GM23338 (cell line): ENCODE measurements around the gene ST6GALNAC1. TPM values are rescaled to one million over a fixed set of nuclear protein-coding genes. Genes with fewer than 3 reads are reported as not detected.

Source experiments
- ATAC-seq: fragments of 200-7000 bp; cut with Tn5 transposase; 3 replicates; pipeline ENCODE4 v1.9.1; 2020
- DNase-seq: peaks from one replicate; pipeline ENCODE4 v3.0.0-alpha.2; 2015; ENCODE audit warnings: low spot score
- H2AFZ ChIP-seq: fragments of 200-600 bp; sonication (generic); 2 replicates; pipeline ENCODE4 v1.8.0; 2016; ENCODE audit warnings: antibody characterized with exemption, mild to moderate bottlenecking, moderate library complexity
- H3F3A ChIP-seq: fragments of 200-600 bp; sonication (generic); replicated peaks from 2 replicates; pipeline ENCODE4 v1.8.0; 2017; ENCODE audit warnings: antibody characterized with exemption, mixed run types, low read depth
- H3K27ac ChIP-seq: fragments of 200-600 bp; sonication (generic); 2 replicates; pipeline ENCODE4 v1.6.1; 2016; ENCODE audit warnings: low read depth
- H3K27me3 ChIP-seq: fragments of 200-600 bp; sonication (generic); 2 replicates; pipeline ENCODE4 v1.8.0; 2016; ENCODE audit warnings: mild to moderate bottlenecking, mixed run types, moderate library complexity; ENCODE audit not compliant: insufficient read depth
- H3K36me3 ChIP-seq: fragments of 200-600 bp; sonication (generic); 2 replicates; pipeline ENCODE4 v1.8.0; 2016; ENCODE audit warnings: mild to moderate bottlenecking; ENCODE audit not compliant: insufficient read depth
- H3K4me1 ChIP-seq: fragments of 200-600 bp; sonication (generic); 2 replicates; pipeline ENCODE4 v1.8.0; 2016; ENCODE audit warnings: mild to moderate bottlenecking, moderate library complexity; ENCODE audit not compliant: insufficient read depth
- H3K4me2 ChIP-seq: fragments of 200-600 bp; sonication (generic); 2 replicates; pipeline ENCODE4 v1.7.1; 2017; ENCODE audit warnings: mixed run types
- H3K4me3 ChIP-seq: fragments of 200-600 bp; sonication (generic); 2 replicates; pipeline ENCODE4 v1.6.1; 2016; ENCODE audit warnings: mixed run types
- H3K79me2 ChIP-seq: fragments of 200-600 bp; sonication (generic); replicated peaks from 2 replicates; pipeline ENCODE4 v1.8.0; 2017; ENCODE audit warnings: mild to moderate bottlenecking; ENCODE audit not compliant: insufficient read depth
- H3K9me2 ChIP-seq: fragments of 200-600 bp; sonication (generic); 2 replicates; pipeline ENCODE4 v1.8.0; 2017; ENCODE audit not compliant: insufficient read depth
- H4K20me1 ChIP-seq: fragments of 200-600 bp; sonication (generic); replicated peaks from 2 replicates; pipeline ENCODE4 v1.8.0; 2017; ENCODE audit warnings: mild to moderate bottlenecking; ENCODE audit not compliant: insufficient read depth
- H3K27ac Mint-ChIP-seq: 2 replicates; pipeline ENCODE4 v1.8.0; 2020; ENCODE audit warnings: inconsistent platforms, mild to moderate bottlenecking, moderate library complexity, mixed read lengths
- H3K27me3 Mint-ChIP-seq: 3 replicates; pipeline ENCODE4 v1.8.0; 2022; ENCODE audit warnings: low read depth, mild to moderate bottlenecking, moderate library complexity, mixed read lengths, inconsistent platforms; ENCODE audit not compliant: insufficient read depth, poor library complexity
- H3K36me3 Mint-ChIP-seq: 3 replicates; pipeline ENCODE4 v1.8.0; 2021; ENCODE audit warnings: low read depth, mild to moderate bottlenecking, inconsistent platforms, moderate library complexity, mixed read lengths
- H3K4me1 Mint-ChIP-seq: 3 replicates; pipeline ENCODE4 v1.8.0; 2020; ENCODE audit warnings: mild to moderate bottlenecking, inconsistent platforms, mixed read lengths
- H3K4me3 Mint-ChIP-seq: 3 replicates; pipeline ENCODE4 v1.8.0; 2021; ENCODE audit warnings: moderate library complexity, mild to moderate bottlenecking, inconsistent platforms, mixed read lengths
- H3K9me3 Mint-ChIP-seq: 3 replicates; pipeline ENCODE4 v1.8.0; 2020; ENCODE audit warnings: moderate library complexity, mild to moderate bottlenecking, inconsistent platforms, mixed read lengths
- NANOG ChIP-seq: IDR thresholded peaks from 2 replicates; pipeline ENCODE4 v1.6.1; 2016; ENCODE audit warnings: antibody characterized with exemption, borderline replicate concordance
- POLR2AphosphoS5 ChIP-seq: IDR thresholded peaks from 2 replicates; pipeline ENCODE4 v1.6.1; 2016; ENCODE audit warnings: antibody characterized with exemption, low read depth
- ZNF331 ChIP-seq: fragments of 250-450 bp; sonication (Bioruptor Pico); IDR thresholded peaks from 2 replicates; pipeline ENCODE4 v1.5.0; 2020; ENCODE audit warnings: low read depth, mild to moderate bottlenecking, moderate library complexity
- polyA plus RNA-seq: library from polyadenylated mRNA; unstranded; fragments of >200 nt; fragmentation: Nextera tagmentation; extraction: Ambion mirVana; gene quantifications from 2 replicates; pipeline ENCODE4 v1.2.1, GENCODE V29; 2016
- total RNA-seq: library from RNA; depleted of rRNA; stranded (reverse); fragments of >200 nt; shearing (Covaris generic); gene quantifications from 2 replicates; pipeline ENCODE4 v1.2.3, GENCODE V29; 2014
- TF ChIP-seq, protein P1 (sequence below): IDR thresholded peaks from one replicate; pipeline ENCODE4 v1.6.1; 2018; ENCODE audit warnings: antibody characterized with exemption; ENCODE audit not compliant: unreplicated experiment
- TF ChIP-seq, protein P2 (sequence below): fragments of 250-450 bp; sonication (Bioruptor Pico); IDR thresholded peaks from 2 replicates; pipeline ENCODE4 v1.5.0; 2020; ENCODE audit warnings: mild to moderate bottlenecking, moderate library complexity

The ST6GALNAC1 gene
- total and polyA plus RNA-seq, 2 experiments from 2014 or later, result not detected

DNA sequence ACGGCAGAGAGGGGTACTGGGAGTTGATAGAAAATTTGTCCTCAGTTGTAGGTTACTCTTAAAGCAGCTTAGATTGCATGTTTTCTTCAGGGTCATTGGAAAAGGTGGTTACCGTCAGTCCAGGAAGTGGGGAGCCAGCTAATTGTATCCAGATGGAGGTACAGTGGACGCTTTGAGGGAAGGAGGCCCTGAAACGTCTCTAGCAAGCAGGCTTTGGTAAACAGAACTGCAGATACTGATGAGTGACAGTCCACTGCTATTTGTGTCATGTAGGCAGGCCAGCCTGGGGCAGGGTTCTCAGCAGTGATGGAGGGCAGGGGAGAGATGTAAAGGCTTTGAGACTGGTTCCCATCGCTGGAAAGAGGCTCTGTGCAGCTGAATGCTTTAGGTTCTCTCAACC is 30.2 kb upstream of the ST6GALNAC1 start:
- Histone ChIP-seq H4K20me1 (no peaks in the 10 kb centered on the region), H3K4me1 (peaks cover 11% of the 10 kb centered on the region), H2AFZ (no peak overlapping the region), H3K4me2 (no peak overlapping the region), H3K27ac (no peak overlapping the region), H3K79me2 (no peaks in the 10 kb centered on the region), H3K4me3 (no peak overlapping the region), H3F3A (0 out of 2 replicates have a peak, but pooled peaks cover 12% of the 10 kb centered on the region), H3K36me3 (no peaks in the 10 kb centered on the region), H3K27me3 (no peaks in the 10 kb centered on the region), H3K9me2 (peaks cover 2% of the 10 kb centered on the region; the same call in 1 of the 2 replicates)
- H3K27me3 Mint-ChIP-seq, result peaks cover 10% of the 10 kb centered on the region
- ATAC-seq (no peak), DNase-seq (no peak)
- H3K4me3 Mint-ChIP-seq, result no peak overlapping the region
- no peaks in the 10 kb centered on the region for H3K9me3 Mint-ChIP-seq
- no peak overlapping the region for H3K27ac Mint-ChIP-seq
- peaks cover 14% of the 10 kb centered on the region for H3K4me1 Mint-ChIP-seq
- TF ChIP-seq, protein P1, sequence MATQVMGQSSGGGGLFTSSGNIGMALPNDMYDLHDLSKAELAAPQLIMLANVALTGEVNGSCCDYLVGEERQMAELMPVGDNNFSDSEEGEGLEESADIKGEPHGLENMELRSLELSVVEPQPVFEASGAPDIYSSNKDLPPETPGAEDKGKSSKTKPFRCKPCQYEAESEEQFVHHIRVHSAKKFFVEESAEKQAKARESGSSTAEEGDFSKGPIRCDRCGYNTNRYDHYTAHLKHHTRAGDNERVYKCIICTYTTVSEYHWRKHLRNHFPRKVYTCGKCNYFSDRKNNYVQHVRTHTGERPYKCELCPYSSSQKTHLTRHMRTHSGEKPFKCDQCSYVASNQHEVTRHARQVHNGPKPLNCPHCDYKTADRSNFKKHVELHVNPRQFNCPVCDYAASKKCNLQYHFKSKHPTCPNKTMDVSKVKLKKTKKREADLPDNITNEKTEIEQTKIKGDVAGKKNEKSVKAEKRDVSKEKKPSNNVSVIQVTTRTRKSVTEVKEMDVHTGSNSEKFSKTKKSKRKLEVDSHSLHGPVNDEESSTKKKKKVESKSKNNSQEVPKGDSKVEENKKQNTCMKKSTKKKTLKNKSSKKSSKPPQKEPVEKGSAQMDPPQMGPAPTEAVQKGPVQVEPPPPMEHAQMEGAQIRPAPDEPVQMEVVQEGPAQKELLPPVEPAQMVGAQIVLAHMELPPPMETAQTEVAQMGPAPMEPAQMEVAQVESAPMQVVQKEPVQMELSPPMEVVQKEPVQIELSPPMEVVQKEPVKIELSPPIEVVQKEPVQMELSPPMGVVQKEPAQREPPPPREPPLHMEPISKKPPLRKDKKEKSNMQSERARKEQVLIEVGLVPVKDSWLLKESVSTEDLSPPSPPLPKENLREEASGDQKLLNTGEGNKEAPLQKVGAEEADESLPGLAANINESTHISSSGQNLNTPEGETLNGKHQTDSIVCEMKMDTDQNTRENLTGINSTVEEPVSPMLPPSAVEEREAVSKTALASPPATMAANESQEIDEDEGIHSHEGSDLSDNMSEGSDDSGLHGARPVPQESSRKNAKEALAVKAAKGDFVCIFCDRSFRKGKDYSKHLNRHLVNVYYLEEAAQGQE, result no peak
- TF ChIP-seq, protein P2, sequence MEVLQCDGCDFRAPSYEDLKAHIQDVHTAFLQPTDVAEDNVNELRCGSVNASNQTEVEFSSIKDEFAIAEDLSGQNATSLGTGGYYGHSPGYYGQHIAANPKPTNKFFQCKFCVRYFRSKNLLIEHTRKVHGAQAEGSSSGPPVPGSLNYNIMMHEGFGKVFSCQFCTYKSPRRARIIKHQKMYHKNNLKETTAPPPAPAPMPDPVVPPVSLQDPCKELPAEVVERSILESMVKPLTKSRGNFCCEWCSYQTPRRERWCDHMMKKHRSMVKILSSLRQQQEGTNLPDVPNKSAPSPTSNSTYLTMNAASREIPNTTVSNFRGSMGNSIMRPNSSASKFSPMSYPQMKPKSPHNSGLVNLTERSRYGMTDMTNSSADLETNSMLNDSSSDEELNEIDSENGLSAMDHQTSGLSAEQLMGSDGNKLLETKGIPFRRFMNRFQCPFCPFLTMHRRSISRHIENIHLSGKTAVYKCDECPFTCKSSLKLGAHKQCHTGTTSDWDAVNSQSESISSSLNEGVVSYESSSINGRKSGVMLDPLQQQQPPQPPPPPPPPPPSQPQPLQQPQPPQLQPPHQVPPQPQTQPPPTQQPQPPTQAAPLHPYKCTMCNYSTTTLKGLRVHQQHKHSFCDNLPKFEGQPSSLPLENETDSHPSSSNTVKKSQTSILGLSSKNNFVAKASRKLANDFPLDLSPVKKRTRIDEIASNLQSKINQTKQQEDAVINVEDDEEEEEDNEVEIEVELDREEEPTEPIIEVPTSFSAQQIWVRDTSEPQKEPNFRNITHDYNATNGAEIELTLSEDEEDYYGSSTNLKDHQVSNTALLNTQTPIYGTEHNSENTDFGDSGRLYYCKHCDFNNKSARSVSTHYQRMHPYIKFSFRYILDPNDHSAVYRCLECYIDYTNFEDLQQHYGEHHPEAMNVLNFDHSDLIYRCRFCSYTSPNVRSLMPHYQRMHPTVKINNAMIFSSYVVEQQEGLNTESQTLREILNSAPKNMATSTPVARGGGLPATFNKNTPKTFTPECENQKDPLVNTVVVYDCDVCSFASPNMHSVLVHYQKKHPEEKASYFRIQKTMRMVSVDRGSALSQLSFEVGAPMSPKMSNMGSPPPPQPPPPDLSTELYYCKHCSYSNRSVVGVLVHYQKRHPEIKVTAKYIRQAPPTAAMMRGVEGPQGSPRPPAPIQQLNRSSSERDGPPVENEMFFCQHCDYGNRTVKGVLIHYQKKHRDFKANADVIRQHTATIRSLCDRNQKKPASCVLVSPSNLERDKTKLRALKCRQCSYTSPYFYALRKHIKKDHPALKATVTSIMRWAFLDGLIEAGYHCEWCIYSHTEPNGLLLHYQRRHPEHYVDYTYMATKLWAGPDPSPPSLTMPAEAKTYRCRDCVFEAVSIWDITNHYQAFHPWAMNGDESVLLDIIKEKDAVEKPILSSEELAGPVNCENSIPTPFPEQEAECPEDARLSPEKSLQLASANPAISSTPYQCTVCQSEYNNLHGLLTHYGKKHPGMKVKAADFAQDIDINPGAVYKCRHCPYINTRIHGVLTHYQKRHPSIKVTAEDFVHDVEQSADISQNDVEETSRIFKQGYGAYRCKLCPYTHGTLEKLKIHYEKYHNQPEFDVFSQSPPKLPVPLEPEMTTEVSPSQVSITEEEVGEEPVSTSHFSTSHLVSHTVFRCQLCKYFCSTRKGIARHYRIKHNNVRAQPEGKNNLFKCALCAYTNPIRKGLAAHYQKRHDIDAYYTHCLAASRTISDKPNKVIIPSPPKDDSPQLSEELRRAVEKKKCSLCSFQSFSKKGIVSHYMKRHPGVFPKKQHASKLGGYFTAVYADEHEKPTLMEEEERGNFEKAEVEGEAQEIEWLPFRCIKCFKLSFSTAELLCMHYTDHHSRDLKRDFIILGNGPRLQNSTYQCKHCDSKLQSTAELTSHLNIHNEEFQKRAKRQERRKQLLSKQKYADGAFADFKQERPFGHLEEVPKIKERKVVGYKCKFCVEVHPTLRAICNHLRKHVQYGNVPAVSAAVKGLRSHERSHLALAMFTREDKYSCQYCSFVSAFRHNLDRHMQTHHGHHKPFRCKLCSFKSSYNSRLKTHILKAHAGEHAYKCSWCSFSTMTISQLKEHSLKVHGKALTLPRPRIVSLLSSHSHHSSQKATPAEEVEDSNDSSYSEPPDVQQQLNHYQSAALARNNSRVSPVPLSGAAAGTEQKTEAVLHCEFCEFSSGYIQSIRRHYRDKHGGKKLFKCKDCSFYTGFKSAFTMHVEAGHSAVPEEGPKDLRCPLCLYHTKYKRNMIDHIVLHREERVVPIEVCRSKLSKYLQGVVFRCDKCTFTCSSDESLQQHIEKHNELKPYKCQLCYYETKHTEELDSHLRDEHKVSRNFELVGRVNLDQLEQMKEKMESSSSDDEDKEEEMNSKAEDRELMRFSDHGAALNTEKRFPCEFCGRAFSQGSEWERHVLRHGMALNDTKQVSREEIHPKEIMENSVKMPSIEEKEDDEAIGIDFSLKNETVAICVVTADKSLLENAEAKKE (CRISPR knock-in tag), result no peak
- TF ChIP-seq NANOG (no peak), ZNF331 (CRISPR knock-in tag) (no peak), POLR2AphosphoS5 (no peak)
- no peaks in the 10 kb centered on the region for H3K36me3 Mint-ChIP-seq
